CD4-positive, alpha-beta T cell treated with Interleukin-15 for 1 hour (primary cell): Measurements from ENCODE around the gene GNL3.

ENCODE experiments used
- DNase-seq: peaks from one replicate; pipeline ENCODE4 v3.0.0-alpha.2; 2020

Gene GNL3

GRCh38 chr3:52690560-52690959, 4.7 kb downstream of the GNL3 start:
- no peak for DNase-seq

- no peak for DNase-seq
These were observed 7.2 kb downstream of the GNL3 start for GRCh38 chr3:52693071-52693470.

DNA sequence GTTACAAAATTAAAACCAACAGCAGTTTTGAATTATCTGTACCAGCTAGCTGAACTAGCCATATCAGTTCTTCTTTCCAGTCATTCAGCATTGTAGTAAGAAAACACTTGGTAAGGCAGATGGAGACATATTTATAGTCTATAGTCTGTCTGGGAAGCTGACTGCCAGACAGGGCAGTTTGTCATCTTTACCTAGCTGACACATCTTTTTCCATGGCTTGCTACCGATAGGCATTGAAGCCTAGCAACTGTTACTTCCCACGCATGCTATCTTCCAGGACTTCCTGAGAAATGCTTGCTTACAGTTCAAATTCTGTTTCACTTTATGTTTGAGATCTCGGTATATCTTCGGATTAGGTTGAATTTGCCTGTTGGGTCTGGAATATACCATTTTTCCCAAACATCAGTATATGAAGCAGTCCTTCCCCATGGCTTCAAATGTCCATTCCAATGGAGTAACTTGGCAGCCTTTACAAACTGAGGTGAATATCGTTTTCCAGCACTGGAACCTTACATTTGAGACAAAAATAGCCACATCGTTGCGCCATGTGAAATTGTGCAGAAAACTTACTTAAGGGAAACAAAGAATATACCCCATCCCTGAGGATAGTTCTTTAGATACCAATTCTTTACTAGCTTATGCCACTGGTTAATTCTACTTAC, 8.8 kb downstream of the GNL3 start:
- no peak for DNase-seq

- no peak for DNase-seq
These were observed 10.2 kb downstream of the GNL3 start for GRCh38 chr3:52695798-52696671.

DNA sequence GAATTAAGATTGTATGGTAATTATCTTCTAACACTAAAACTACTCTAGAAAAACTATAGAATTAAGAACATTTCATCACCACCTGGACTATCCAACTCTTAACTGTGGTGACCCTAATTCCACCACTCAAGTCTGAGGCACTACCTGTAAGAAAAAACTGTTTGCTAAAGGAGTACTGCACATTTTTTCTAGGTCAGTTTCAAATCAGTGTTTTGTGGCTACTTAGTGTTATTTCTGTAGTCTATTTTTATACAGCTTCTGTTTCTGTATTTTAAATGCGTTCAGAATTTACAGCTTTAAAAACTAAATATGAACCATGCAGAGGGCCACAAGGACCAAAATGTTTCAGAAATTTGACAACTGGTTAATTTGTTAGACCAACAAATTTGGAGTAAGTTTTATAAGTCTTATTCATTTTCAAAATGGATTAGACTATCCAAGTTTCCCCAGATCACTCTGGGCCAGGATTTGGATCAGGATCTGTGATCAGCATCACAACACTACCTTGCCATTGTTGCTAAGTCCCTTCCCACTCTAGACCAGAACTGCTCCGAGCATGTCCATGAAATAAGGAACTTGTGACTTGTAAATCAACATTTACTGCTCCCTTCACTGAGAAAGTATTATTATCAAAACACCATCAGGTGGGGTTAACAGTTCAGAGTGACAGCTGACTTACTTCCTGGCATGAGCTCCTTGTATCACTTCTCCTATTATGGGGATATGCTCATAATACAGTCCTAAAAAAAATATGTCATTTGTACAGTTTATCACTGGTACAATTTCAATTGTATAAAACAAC, 11.2 kb downstream of the GNL3 start:
- no peak for DNase-seq

- DNase-seq = no peak
These were observed 11.8 kb downstream of the GNL3 start for GRCh38 chr3:52697632-52697965.

DNA sequence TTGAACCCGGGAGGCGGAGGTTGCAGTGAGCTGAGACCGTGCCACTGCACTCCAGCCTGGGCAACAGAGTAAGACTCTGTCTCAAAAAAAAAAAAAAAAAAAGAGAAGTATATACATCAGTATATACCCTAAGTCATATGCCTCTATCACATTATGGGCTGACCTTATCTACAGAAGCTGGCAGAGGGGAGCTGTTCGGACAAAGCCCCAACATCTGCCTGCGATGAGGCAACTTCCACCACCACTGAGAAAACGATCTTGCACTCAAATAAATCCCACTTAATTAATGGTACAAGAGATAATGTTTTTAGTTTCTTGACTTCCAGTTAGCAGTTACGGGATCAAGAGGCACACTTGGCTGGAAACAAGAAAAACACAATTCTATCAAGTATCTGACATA, 17.5 kb downstream of the GNL3 start:
- no peak for DNase-seq

GRCh38 chr3:52704611-52705437, 19.0 kb downstream of the GNL3 start:
- no peak for DNase-seq

- no peak for DNase-seq
These were observed 19.5 kb downstream of the GNL3 start for GRCh38 chr3:52705438-52705687.

DNA sequence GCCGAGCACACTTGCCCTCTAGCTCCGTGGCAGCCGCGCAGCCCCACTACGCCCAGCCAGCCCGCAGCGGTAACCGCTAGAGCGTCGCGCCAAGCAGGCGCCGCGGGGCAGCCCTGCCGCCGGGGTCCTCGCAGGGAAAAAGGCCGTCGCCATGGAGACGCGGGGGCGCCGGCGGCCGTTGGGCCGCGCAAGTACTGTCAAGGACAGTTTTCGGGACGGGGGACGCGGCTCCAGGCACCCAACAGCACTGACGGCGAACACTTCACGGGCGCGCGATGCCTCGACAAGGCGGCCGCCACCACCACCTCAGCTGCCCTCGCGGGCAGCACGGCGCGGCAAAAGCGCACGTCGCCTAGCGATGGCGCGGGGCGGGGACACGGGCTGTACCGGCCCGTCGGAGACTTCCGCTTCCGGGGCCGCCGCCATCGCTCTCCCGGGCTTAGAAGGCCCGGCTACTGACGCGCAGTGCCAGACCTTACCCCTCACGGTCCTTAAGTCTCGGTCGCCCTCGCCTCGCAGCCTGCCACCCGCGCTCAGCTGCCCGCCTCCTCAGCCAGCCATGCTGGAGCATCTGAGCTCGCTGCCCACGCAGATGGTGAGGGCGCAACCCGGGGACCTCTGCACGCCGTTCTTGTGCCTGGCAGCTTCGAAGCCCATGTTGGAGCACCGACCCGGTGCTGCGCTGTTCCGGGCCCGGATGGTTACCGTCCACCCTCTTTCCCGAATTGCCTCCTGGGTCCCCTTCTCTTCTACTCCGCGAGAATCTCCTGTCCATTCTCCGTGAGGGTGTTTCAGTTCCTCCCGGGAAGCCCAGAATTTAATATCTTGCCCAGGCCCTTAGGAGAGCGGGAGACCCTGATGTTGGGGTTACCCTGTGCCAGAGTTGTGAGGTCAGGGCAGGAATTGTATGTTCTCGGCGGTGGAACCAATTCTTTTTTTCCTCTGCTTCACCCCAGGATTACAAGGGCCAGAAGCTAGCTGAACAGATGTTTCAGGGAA, 20.2 kb downstream of the GNL3 start, which contains the start of the genes GLT8D1 and SPCS1:
Gene GLT8D1, minus strand, starts transcription at position 104 of the 999 bp plus-strand sequence. CDS start 5,331 bp downstream, outside the sequence.
Gene SPCS1, plus strand, starts transcription at position 419 of the 999 bp plus-strand sequence. Its CDS starts 141 bp downstream, at position 560.
- DNase-seq = peak; percentile 85

DNA sequence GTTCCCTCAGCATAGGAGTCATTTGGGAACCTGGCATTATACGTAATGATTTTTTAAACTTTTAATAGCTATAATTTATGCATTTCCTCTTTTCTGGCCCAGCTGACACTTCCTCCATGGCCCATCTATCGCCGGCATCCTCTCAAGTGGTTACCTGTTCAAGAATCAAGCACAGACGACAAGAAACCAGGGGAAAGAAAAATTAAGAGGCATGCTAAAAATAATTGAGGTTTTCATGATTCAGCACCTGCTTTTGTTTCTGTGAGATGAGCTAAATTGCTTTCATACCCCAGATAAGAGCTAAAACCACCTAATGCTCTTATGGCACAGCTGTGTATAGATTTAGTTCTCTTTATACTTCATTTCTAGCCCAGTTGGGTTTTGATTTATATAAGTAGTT, 21.8 kb downstream of the GNL3 start:
- DNase-seq = no peak

- no peak for DNase-seq
These were observed 24.7 kb downstream of the GNL3 start for GRCh38 chr3:52710512-52710911.

- DNase-seq = no peak
These were observed 26.7 kb downstream of the GNL3 start for GRCh38 chr3:52712291-52713212.

DNA sequence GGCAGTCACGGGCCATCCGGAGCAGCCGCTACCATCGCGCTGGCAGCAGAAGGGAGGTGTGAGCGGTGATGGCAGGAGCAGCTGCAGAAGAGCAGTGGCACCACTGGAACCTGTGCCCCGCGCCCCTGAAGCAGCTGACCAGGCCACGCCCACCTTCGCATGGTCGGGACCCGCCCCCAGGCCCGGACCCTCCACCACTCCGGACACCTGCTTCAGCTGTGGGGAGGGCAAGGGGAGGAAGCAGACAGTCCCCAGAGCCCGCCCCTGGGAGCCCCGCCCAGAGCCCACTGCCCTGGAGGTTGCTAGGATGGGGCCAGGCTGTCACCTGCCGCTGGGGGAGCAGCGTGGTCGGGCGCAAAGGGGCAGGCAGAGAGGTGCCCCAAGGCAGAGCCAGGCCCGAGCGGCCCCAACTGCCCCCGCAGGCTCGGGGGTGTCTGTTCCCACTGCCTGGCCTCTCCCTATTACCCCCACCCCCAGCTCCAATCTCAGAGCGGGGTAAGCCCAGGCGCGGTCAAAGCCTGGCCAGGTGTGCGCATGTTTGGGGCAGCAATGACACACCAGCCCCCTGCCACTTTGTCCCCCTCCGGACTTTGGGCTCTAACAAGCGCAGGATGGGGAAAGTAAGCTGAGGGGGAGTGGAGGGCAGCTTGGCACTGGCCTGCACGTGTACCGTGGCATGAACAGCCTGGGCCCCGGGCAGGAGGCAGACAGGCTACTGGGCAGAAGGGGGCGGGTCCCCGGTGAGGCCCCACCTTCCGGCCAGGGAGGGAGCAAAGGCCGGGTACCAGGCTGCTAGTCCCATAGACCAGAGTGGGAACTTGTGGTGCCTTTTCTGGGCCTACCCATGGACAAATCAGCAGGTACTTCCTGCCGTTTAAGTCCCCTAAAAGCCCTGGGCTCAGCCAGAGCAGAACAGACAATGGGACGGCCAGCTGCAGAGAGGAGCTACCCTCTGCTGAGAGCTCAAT, 28.8 kb downstream of the GNL3 start:
- DNase-seq = no peak

- no peak for DNase-seq
These were observed 30.0 kb downstream of the GNL3 start for GRCh38 chr3:52715714-52716305.

DNA sequence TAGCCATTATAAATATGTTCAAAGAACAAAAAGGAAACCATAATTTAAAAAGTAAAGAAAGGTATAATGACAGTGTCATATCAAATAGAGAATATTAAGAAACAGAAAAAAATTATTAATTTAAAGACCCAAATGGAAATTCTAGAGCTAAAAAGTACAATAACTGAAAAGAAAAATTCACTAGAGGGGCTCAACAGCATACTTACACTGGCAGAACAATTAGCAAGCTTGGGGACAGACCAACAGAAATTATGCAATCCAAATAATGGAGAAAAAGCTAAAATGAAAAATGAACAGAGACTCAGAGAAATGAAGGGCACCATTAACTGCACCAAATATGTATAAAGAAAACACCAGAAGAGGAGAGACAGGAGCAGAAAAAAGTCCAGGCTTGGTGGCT, 33.8 kb downstream of the GNL3 start:
- DNase-seq = no peak

GRCh38 chr3:52721002-52721729, 35.3 kb downstream of the GNL3 start:
- peak; percentile 27 for DNase-seq

- DNase-seq = no peak
These were observed 35.8 kb downstream of the GNL3 start for GRCh38 chr3:52721730-52722008.
